Lung (tissue), 12 donors: ENCODE results near the gene EZR. TPM values are rescaled to one million over a fixed set of nuclear protein-coding genes. Genes with fewer than 3 reads are reported as not detected.
"Not testable (repeated sequence)": the region's sequence is repeated elsewhere in the genome, so short reads cannot be mapped to it uniquely, and the experiment has no call there.

Experiments used
- ATAC-seq: fragments of 200-7000 bp; cut with Tn5 transposase; one replicate; pipeline ENCODE4 v1.9.1; 2020; ENCODE audit warnings: moderate number of reproducible peaks; ENCODE audit not compliant: insufficient read depth, low FRiP score
- DNase-seq, 3 donors: peaks; one replicate each; pipeline ENCODE4 v3.0.0-alpha.2; 2013 to 2017
- H3K27ac ChIP-seq, 2 donors: one replicate each; pipeline ENCODE4 v1.5.1; 2013; ENCODE audit warnings: mild to moderate bottlenecking in 2 of 2, moderate library complexity in 2 of 2, control low read depth in 1 of 2, inconsistent platforms in 1 of 2, low read depth in 1 of 2, low read length in 1 of 2
- H3K27me3 ChIP-seq, 3 donors: one replicate each; pipeline ENCODE4 v1.5.1; 2013; ENCODE audit warnings: low read length in 2 of 3; ENCODE audit not compliant: control insufficient read depth in 3 of 3, insufficient read depth in 3 of 3
- H3K36me3 ChIP-seq, 4 donors: one replicate each; pipeline ENCODE4 v1.5.1; 2013; ENCODE audit warnings: low read length in 4 of 4, mild to moderate bottlenecking in 1 of 4, moderate library complexity in 1 of 4; ENCODE audit not compliant: control insufficient read depth in 4 of 4, insufficient read depth in 4 of 4
- H3K4me1 ChIP-seq, 5 donors: one replicate each; pipeline ENCODE4 v1.5.1; 2013; ENCODE audit warnings: low read length in 5 of 5, mild to moderate bottlenecking in 2 of 5, moderate library complexity in 1 of 5; ENCODE audit not compliant: control insufficient read depth in 5 of 5, insufficient read depth in 5 of 5
- H3K4me3 ChIP-seq: one replicate; pipeline ENCODE4 v1.5.1; 2013; ENCODE audit warnings: mild to moderate bottlenecking, control low read depth, moderate library complexity
- H3K9ac ChIP-seq, 2 donors: one replicate each; pipeline ENCODE4 v1.5.1; 2013; ENCODE audit warnings: low read length in 2 of 2, control low read depth in 1 of 2; ENCODE audit not compliant: insufficient read depth in 1 of 2
- H3K9me3 ChIP-seq, 4 donors: one replicate each; pipeline ENCODE4 v1.5.1; 2013; ENCODE audit warnings: low read length in 3 of 4, mild to moderate bottlenecking in 1 of 4, moderate library complexity in 1 of 4; ENCODE audit not compliant: control insufficient read depth in 4 of 4, insufficient read depth in 3 of 4
- WGBS, 2 donors: extraction: QIAGEN DNeasy Blood & Tissue Kit; methylation state at CpG; one replicate each; pipeline ENCODE4 v1.1.7; 2013; 5-methylcytosine and 5-hydroxymethylcytosine counted together
- polyA plus RNA-seq, 2 donors: library from polyadenylated mRNA; stranded (reverse); fragments of 200-250 nt; gene quantifications; one replicate each; pipeline ENCODE4 v1.2.1, GENCODE V29; 2013
- total RNA-seq, 2 donors: library from RNA; depleted of rRNA in 1 of 2; stranded (reverse); fragments of >200 nt in 1 of 2; gene quantifications; one replicate each; pipeline ENCODE4 v1.2.1, GENCODE V29; 2014 to 2021
- TF ChIP-seq, protein P1 (sequence below): IDR thresholded peaks from 2 replicates; pipeline ENCODE4 v1.5.1; 2012; ENCODE audit warnings: mild to moderate bottlenecking; ENCODE audit errors: control extremely low read depth, extremely low read depth
- donor health status: control.
- donor health status: control.
- donor health status: Bipolar disorder and iron deficiency.
- donor health status: healthy.
- donor health status: DM: yes; HTN: yes; CAD: no.

Gene EZR
- total and polyA plus RNA-seq, 4 donors: 168 to 452 (median 198) TPM

GRCh38 chr6:158826819-158827501, 7.8 kb upstream of the EZR start:
- Histone ChIP-seq H3K27ac (no peak overlapping the region), H3K27me3 (no peaks in the 10 kb centered on the region), H3K4me1 (peaks cover 0 to 25% (median 11%) of the 10 kb centered on the region in 5 donors), H3K9me3 (peaks cover 0 to 3% (median 0%) of the 10 kb centered on the region in 4 donors), H3K9ac (no peak overlapping the region), H3K36me3 (no peaks in the 10 kb centered on the region), H3K4me3 (no peak overlapping the region)
- TF ChIP-seq, protein P1, sequence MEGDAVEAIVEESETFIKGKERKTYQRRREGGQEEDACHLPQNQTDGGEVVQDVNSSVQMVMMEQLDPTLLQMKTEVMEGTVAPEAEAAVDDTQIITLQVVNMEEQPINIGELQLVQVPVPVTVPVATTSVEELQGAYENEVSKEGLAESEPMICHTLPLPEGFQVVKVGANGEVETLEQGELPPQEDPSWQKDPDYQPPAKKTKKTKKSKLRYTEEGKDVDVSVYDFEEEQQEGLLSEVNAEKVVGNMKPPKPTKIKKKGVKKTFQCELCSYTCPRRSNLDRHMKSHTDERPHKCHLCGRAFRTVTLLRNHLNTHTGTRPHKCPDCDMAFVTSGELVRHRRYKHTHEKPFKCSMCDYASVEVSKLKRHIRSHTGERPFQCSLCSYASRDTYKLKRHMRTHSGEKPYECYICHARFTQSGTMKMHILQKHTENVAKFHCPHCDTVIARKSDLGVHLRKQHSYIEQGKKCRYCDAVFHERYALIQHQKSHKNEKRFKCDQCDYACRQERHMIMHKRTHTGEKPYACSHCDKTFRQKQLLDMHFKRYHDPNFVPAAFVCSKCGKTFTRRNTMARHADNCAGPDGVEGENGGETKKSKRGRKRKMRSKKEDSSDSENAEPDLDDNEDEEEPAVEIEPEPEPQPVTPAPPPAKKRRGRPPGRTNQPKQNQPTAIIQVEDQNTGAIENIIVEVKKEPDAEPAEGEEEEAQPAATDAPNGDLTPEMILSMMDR: no peak
- DNase-seq (no peak), ATAC-seq (no peak)
- WGBS, 2 donors: 61 to 68% methylated on average over 4 of the region's 4 CpGs

GRCh38 chr6:158825951-158826306, 6.8 kb upstream of the EZR start:
- ATAC-seq: peak; percentile 24
- peak overlapping the region in 1 of 2 donors; percentile 36 for H3K9ac ChIP-seq
- no peaks in the 10 kb centered on the region for H3K36me3 ChIP-seq
- peak overlapping the region in 1 of 2 donors; percentile 75 for H3K27ac ChIP-seq
- 62 to 78% methylated on average over 9 of the region's 9 CpGs for WGBS, 2 donors
- H3K4me3 ChIP-seq: no peak overlapping the region
- peak; percentile 95 to 99 (median 98) for DNase-seq
- TF ChIP-seq, protein P1: no peak
- H3K27me3 ChIP-seq: no peaks in the 10 kb centered on the region
- H3K4me1 ChIP-seq: peaks cover 0 to 25% (median 11%) of the 10 kb centered on the region in 5 donors
- peaks cover 0 to 3% (median 0%) of the 10 kb centered on the region in 4 donors for H3K9me3 ChIP-seq

GRCh38 chr6:158825038-158825950, 6.1 kb upstream of the EZR start:
- TF ChIP-seq, protein P1: no peak
- ATAC-seq (no peak), DNase-seq (peak in 1 of 3 donors; percentile 77)
- peak overlapping the region in 1 of 2 donors; percentile 75 for H3K27ac ChIP-seq
- peak overlapping the region in 1 of 2 donors; percentile 36 for H3K9ac ChIP-seq
- WGBS, 2 donors: 64 to 82% methylated on average over 13 of the region's 13 CpGs
- H3K36me3 ChIP-seq: no peaks in the 10 kb centered on the region
- H3K27me3 ChIP-seq: no peaks in the 10 kb centered on the region
- H3K9me3 ChIP-seq: peaks cover 0 to 3% (median 0%) of the 10 kb centered on the region in 4 donors
- no peak overlapping the region for H3K4me3 ChIP-seq
- H3K4me1 ChIP-seq: peaks cover 0 to 25% (median 11%) of the 10 kb centered on the region in 5 donors

GRCh38 chr6:158823616-158824015, 4.4 kb upstream of the EZR start:
- not testable (repeated sequence) for H3K4me3 ChIP-seq, H3K9ac ChIP-seq, H3K36me3 ChIP-seq, DNase-seq, H3K27me3 ChIP-seq, ATAC-seq, H3K9me3 ChIP-seq, H3K27ac ChIP-seq
- H3K4me1 ChIP-seq: peaks cover 0 to 29% (median 11%) of the 10 kb centered on the region in 5 donors
- WGBS, 2 donors: 96 to 97% methylated on average over 4 of the region's 4 CpGs
